Smooth muscle cell (in vitro differentiated cells): Measurements from ENCODE around the gene FOXB1. TPM values are rescaled to one million over a fixed set of nuclear protein-coding genes. Genes with fewer than 3 reads are reported as not detected.

Experiments
- DNase-seq: peaks from one replicate; lab custom pipeline; 2025; ENCODE audit not compliant: unreplicated experiment; lab: John Stamatoyannopoulos, UW
- H2AFZ ChIP-seq: fragments of 200-600 bp; sonication (generic); 2 replicates; pipeline ENCODE4 v1.6.0; 2016; ENCODE audit warnings: antibody characterized with exemption, low read depth, mild to moderate bottlenecking
- H3F3A ChIP-seq: fragments of 200-600 bp; sonication (generic); 2 replicates; pipeline ENCODE4 v1.6.0; 2017; ENCODE audit warnings: antibody characterized with exemption, low read depth
- H3K27ac ChIP-seq: fragments of 200-600 bp; sonication (generic); 2 replicates; pipeline ENCODE4 v1.5.1; 2016; ENCODE audit warnings: low read depth, mild to moderate bottlenecking
- H3K27me3 ChIP-seq: fragments of 200-600 bp; sonication (generic); 2 replicates; pipeline ENCODE4 v1.6.1; 2016; ENCODE audit warnings: low read depth, mild to moderate bottlenecking
- H3K36me3 ChIP-seq: fragments of 200-600 bp; sonication (generic); 2 replicates; pipeline ENCODE4 v1.5.1; 2016; ENCODE audit warnings: low read depth
- H3K4me1 ChIP-seq: fragments of 200-600 bp; sonication (generic); 2 replicates; pipeline ENCODE4 v1.5.1; 2016; ENCODE audit warnings: low read depth
- H3K4me2 ChIP-seq: fragments of 200-600 bp; sonication (generic); 2 replicates; pipeline ENCODE4 v1.6.0; 2016; ENCODE audit warnings: mild to moderate bottlenecking
- H3K4me3 ChIP-seq: fragments of 200-600 bp; sonication (generic); 2 replicates; pipeline ENCODE4 v1.5.1; 2016; ENCODE audit warnings: mild to moderate bottlenecking
- H3K79me2 ChIP-seq: fragments of 200-600 bp; sonication (generic); 2 replicates; pipeline ENCODE4 v1.6.0; 2016; ENCODE audit warnings: low read depth, mild to moderate bottlenecking
- H3K9ac ChIP-seq: fragments of 200-600 bp; sonication (generic); 2 replicates; pipeline ENCODE4 v1.6.0; 2016; ENCODE audit warnings: low read depth
- H3K9me3 ChIP-seq: fragments of 200-600 bp; sonication (generic); replicated peaks from 2 replicates; pipeline ENCODE4 v1.5.1; 2016; ENCODE audit warnings: low read depth
- H4K20me1 ChIP-seq: fragments of 200-600 bp; sonication (generic); 2 replicates; pipeline ENCODE4 v1.6.0; 2016; ENCODE audit warnings: low read depth
- WGBS: methylation state at CpG from one replicate; pipeline ENCODE4 v1.1.7; 2016; ENCODE audit warnings: low lambda C conversion rate; 5-methylcytosine and 5-hydroxymethylcytosine counted together
- polyA plus RNA-seq: library from polyadenylated mRNA; unstranded; fragments of >200 nt; fragmentation: Nextera tagmentation; extraction: Ambion mirVana; gene quantifications from 2 replicates; pipeline ENCODE4 v1.2.1, GENCODE V29; 2016
- total RNA-seq: library from RNA; depleted of rRNA; stranded (reverse); fragments of >200 nt; gene quantifications from 2 replicates; pipeline ENCODE4 v1.2.3, GENCODE V29; 2014
- TF ChIP-seq, protein P1 (sequence below): fragments of 200-600 bp; sonication (generic); IDR thresholded peaks from 2 replicates; pipeline ENCODE4 v1.5.1; 2017; ENCODE audit warnings: borderline replicate concordance, mild to moderate bottlenecking, antibody characterized with exemption; ENCODE audit not compliant: insufficient read depth, poor library complexity, severe bottlenecking

FOXB1 gene
- total and polyA plus RNA-seq, 2 experiments from 2014 or later: not detected

GRCh38 chr15:59999612-60000112, 4.4 kb upstream of the FOXB1 start:
- Histone ChIP-seq H2AFZ (no peak overlapping the region), H3K27me3 (peaks cover 100% of the 10 kb centered on the region), H3K79me2 (no peaks in the 10 kb centered on the region), H3K27ac (no peak overlapping the region), H3K4me3 (no peak overlapping the region), H3K4me2 (no peak overlapping the region), H3F3A (no peaks in the 10 kb centered on the region), H3K4me1 (peaks cover 27% of the 10 kb centered on the region), H3K36me3 (no peaks in the 10 kb centered on the region), H4K20me1 (no peaks in the 10 kb centered on the region), H3K9me3 (no peaks in the 10 kb centered on the region), H3K9ac (no peak overlapping the region)
- TF ChIP-seq, protein P1, sequence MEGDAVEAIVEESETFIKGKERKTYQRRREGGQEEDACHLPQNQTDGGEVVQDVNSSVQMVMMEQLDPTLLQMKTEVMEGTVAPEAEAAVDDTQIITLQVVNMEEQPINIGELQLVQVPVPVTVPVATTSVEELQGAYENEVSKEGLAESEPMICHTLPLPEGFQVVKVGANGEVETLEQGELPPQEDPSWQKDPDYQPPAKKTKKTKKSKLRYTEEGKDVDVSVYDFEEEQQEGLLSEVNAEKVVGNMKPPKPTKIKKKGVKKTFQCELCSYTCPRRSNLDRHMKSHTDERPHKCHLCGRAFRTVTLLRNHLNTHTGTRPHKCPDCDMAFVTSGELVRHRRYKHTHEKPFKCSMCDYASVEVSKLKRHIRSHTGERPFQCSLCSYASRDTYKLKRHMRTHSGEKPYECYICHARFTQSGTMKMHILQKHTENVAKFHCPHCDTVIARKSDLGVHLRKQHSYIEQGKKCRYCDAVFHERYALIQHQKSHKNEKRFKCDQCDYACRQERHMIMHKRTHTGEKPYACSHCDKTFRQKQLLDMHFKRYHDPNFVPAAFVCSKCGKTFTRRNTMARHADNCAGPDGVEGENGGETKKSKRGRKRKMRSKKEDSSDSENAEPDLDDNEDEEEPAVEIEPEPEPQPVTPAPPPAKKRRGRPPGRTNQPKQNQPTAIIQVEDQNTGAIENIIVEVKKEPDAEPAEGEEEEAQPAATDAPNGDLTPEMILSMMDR: no peak
- WGBS: 4% methylated on average over 28 of the region's 28 CpGs
- no peak for DNase-seq

DNA sequence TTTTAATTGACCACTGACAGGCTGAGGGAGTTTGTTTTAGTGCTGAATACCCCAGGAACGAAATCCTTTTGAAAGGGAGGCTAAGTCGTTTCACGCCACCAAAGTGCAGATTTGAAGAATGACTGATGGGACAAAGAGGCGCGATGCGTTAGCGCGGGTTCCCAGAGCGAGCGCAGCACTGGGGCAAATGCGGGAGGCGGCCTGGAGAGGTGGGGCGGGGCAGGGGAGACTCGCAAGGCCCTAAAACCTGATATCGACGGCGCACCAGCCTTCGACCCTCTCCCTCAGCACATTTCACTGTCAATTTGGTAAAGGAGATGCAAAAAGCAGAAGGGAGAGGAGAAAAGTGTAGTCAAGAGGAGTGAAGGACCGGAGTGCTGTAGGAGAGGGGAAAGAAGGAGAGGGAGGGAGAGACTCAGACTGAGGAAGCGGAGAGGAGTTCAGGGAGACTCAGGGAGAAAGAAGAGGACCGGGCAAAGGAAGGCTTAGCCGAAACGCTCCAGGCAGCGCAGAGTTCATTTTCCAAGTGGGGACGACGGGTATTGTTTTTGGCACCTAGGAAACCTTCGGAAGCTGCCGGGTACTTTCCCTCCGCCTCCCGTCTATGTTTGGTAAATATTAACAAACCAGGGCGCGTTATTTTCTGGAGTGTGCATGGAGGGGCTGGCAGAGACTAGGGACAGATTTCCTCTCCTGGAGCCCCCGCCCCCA, 3.8 kb upstream of the FOXB1 start:
- Histone ChIP-seq H3K9me3 (no peaks in the 10 kb centered on the region), H3K36me3 (no peaks in the 10 kb centered on the region), H2AFZ (no peak overlapping the region), H3F3A (no peaks in the 10 kb centered on the region), H3K9ac (no peak overlapping the region), H3K4me2 (no peak overlapping the region), H3K79me2 (no peaks in the 10 kb centered on the region), H4K20me1 (no peaks in the 10 kb centered on the region), H3K27ac (no peak overlapping the region), H3K4me3 (no peak overlapping the region), H3K4me1 (peaks cover 23% of the 10 kb centered on the region), H3K27me3 (peaks cover 100% of the 10 kb centered on the region)
- WGBS: 2% methylated on average over 33 of the region's 33 CpGs
- TF ChIP-seq, protein P1: no peak
- DNase-seq: no peak

GRCh38 chr15:60000824-60001609, 3.1 kb upstream of the FOXB1 start:
- TF ChIP-seq, protein P1: no peak
- H3K9me3 ChIP-seq: no peaks in the 10 kb centered on the region
- H3K27me3 ChIP-seq: peaks cover 100% of the 10 kb centered on the region
- no peak overlapping the region for H3K4me3 ChIP-seq
- H4K20me1 ChIP-seq: no peaks in the 10 kb centered on the region
- H3K9ac ChIP-seq: no peak overlapping the region
- no peak overlapping the region for H3K4me2 ChIP-seq
- H3K79me2 ChIP-seq: no peaks in the 10 kb centered on the region
- WGBS: 2% methylated on average over 19 of the region's 19 CpGs
- no peak for DNase-seq
- no peaks in the 10 kb centered on the region for H3F3A ChIP-seq
- H3K36me3 ChIP-seq: no peaks in the 10 kb centered on the region
- H3K4me1 ChIP-seq: peaks cover 29% of the 10 kb centered on the region
- H2AFZ ChIP-seq: no peak overlapping the region
- H3K27ac ChIP-seq: no peak overlapping the region
